ENCODE data around the gene SSH3. TPM values are rescaled to one million over a fixed set of nuclear protein-coding genes. Genes with fewer than 3 reads are reported as not detected.

SSH3 gene
- polyA plus RNA-seq, 2 donors, result 38.6 to 55.6 TPM

DNA sequence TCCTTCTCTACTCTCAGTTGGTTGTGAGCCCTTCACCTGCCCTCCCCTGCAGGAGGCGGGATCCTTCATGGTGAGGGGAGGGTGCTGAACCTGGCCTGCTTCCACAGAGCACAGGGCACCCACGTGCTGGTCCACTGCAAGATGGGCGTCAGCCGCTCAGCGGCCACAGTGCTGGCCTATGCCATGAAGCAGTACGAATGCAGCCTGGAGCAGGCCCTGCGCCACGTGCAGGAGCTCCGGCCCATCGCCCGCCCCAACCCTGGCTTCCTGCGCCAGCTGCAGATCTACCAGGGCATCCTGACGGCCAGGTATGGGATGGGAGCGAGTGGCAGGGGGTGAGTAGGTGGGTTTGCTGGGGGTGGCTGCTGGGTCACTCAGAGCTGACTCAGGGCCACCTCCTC is 6.3 kb downstream of the SSH3 start:
- Histone ChIP-seq H3K36me3 (ENCODE audit: control insufficient read depth in 2 of 2, insufficient read depth in 2 of 2, low read length in 1 of 2) (peaks cover 7 to 39% of the 10 kb centered on the region in 2 donors), H3K4me1 (ENCODE audit: control insufficient read depth in 2 of 2, insufficient read depth in 2 of 2, low read length in 1 of 2) (peaks cover 0 to 39% of the 10 kb centered on the region in 2 donors)

GRCh38 chr11:67310246-67311050 is 7.1 kb downstream of the SSH3 start:
- Histone ChIP-seq H3K36me3 (ENCODE audit: control insufficient read depth in 2 of 2, insufficient read depth in 2 of 2, low read length in 1 of 2) (peaks cover 7 to 39% of the 10 kb centered on the region in 2 donors), H3K9me3 (ENCODE audit: control insufficient read depth in 2 of 2, insufficient read depth in 1 of 2, low read depth in 1 of 2, low read length in 1 of 2) (no peaks in the 10 kb centered on the region), H3K4me1 (ENCODE audit: control insufficient read depth in 2 of 2, insufficient read depth in 2 of 2, low read length in 1 of 2) (peaks cover 0 to 35% of the 10 kb centered on the region in 2 donors), H3K4me3 (ENCODE audit: low read depth in 1 of 2, low read length in 2 of 2) (no peak overlapping the region), H3K27ac (ENCODE audit: low read depth in 2 of 2, low read length in 1 of 2) (peak overlapping the region; percentile 99), H3K27me3 (ENCODE audit: control insufficient read depth in 1 of 2, insufficient read depth in 2 of 2, low read length in 2 of 2) (no peaks in the 10 kb centered on the region)
- WGBS, 2 donors, result 55 to 64% methylated on average over 19 of the region's 19 CpGs

More for the DNA sequence above, 6.3 kb downstream of the SSH3 start:
- Histone ChIP-seq H3K9me3 (ENCODE audit: control insufficient read depth in 2 of 2, insufficient read depth in 1 of 2, low read depth in 1 of 2, low read length in 1 of 2) (no peaks in the 10 kb centered on the region), H3K27me3 (ENCODE audit: control insufficient read depth in 1 of 2, insufficient read depth in 2 of 2, low read length in 2 of 2) (no peaks in the 10 kb centered on the region), H3K27ac (ENCODE audit: low read depth in 2 of 2, low read length in 1 of 2) (peak overlapping the region; percentile 99), H3K4me3 (ENCODE audit: low read depth in 1 of 2, low read length in 2 of 2) (no peak overlapping the region)
- WGBS, 2 donors, result 83% methylated on average over 14 of the region's 14 CpGs

GRCh38 chr11:67311051-67311555 is 7.8 kb downstream of the SSH3 start:
- 59 to 79% methylated on average over 18 of the region's 18 CpGs for WGBS, 2 donors
- Histone ChIP-seq H3K4me1 (ENCODE audit: control insufficient read depth in 2 of 2, insufficient read depth in 2 of 2, low read length in 1 of 2) (peaks cover 0 to 33% of the 10 kb centered on the region in 2 donors), H3K4me3 (ENCODE audit: low read depth in 1 of 2, low read length in 2 of 2) (peak overlapping the region; percentile 13 to 16), H3K9me3 (ENCODE audit: control insufficient read depth in 2 of 2, insufficient read depth in 1 of 2, low read depth in 1 of 2, low read length in 1 of 2) (no peaks in the 10 kb centered on the region), H3K27me3 (ENCODE audit: control insufficient read depth in 1 of 2, insufficient read depth in 2 of 2, low read length in 2 of 2) (no peaks in the 10 kb centered on the region), H3K27ac (ENCODE audit: low read depth in 2 of 2, low read length in 1 of 2) (peak overlapping the region; percentile 99), H3K36me3 (ENCODE audit: control insufficient read depth in 2 of 2, insufficient read depth in 2 of 2, low read length in 1 of 2) (peaks cover 7 to 39% of the 10 kb centered on the region in 2 donors)

- WGBS, 2 donors, result 59 to 68% methylated on average over 15 of the region's 15 CpGs
- H3K36me3 ChIP-seq (ENCODE audit: control insufficient read depth in 2 of 2, insufficient read depth in 2 of 2, low read length in 1 of 2), result peaks cover 7 to 39% of the 10 kb centered on the region in 2 donors
- H3K27me3 ChIP-seq (ENCODE audit: control insufficient read depth in 1 of 2, insufficient read depth in 2 of 2, low read length in 2 of 2), result no peaks in the 10 kb centered on the region
- H3K27ac ChIP-seq (ENCODE audit: low read depth in 2 of 2, low read length in 1 of 2), result peak overlapping the region; percentile 99
- H3K9me3 ChIP-seq (ENCODE audit: control insufficient read depth in 2 of 2, insufficient read depth in 1 of 2, low read depth in 1 of 2, low read length in 1 of 2), result no peaks in the 10 kb centered on the region
- H3K4me1 ChIP-seq (ENCODE audit: control insufficient read depth in 2 of 2, insufficient read depth in 2 of 2, low read length in 1 of 2), result peaks cover 0 to 33% of the 10 kb centered on the region in 2 donors
- peak overlapping the region; percentile 13 to 16 for H3K4me3 ChIP-seq (ENCODE audit: low read depth in 1 of 2, low read length in 2 of 2)
Observed at GRCh38 chr11:67311556-67312082, 8.3 kb downstream of the SSH3 start.

DNA sequence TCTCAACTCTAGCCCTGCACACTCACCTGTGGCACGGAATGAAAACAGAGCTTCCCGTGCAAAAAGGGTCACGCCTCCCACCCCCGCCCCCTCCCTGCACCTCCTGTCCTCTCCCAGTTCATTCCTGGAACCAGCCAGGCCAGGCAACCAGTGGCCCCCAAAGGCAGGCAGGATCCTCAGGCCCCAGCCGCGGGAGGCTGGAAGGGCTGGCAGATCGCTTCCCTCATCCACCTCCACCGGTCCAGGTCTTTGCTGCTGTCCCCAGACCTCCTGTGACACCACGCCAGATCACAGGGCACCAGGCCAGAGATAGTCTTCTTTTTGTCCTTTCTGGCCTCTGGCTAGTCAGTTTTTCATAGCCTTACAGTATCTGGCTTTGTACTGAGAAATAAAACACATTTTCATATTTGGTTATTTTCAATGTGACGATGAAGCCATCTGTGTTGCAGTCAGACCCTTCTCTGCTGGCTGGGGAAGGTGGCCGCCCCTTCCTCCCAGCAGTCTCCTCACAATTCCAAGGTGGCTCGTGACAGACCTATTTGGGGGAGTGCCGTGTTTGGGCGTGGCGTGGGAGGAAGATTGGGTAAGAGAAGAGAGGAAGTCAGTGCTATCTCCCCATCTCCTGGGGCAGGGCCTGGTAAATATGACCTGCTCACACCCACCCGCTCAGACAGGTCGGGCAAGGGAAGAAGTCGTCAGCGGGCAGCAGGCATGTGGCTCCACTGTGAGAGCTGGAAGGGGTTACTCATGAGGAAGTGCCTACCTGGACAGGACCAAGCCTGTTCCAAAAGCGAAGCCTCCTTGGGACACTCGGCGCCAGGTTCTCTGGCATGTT is 9.1 kb downstream of the SSH3 start:
- Histone ChIP-seq H3K36me3 (ENCODE audit: control insufficient read depth in 2 of 2, insufficient read depth in 2 of 2, low read length in 1 of 2) (peaks cover 7 to 33% of the 10 kb centered on the region in 2 donors), H3K27me3 (ENCODE audit: control insufficient read depth in 1 of 2, insufficient read depth in 2 of 2, low read length in 2 of 2) (no peaks in the 10 kb centered on the region), H3K4me3 (ENCODE audit: low read depth in 1 of 2, low read length in 2 of 2) (no peak overlapping the region), H3K4me1 (ENCODE audit: control insufficient read depth in 2 of 2, insufficient read depth in 2 of 2, low read length in 1 of 2) (peaks cover 0 to 33% of the 10 kb centered on the region in 2 donors), H3K27ac (ENCODE audit: low read depth in 2 of 2, low read length in 1 of 2) (peak overlapping the region; percentile 99), H3K9me3 (ENCODE audit: control insufficient read depth in 2 of 2, insufficient read depth in 1 of 2, low read depth in 1 of 2, low read length in 1 of 2) (no peaks in the 10 kb centered on the region)
- WGBS, 2 donors, result 47 to 49% methylated on average over 22 of the region's 22 CpGs

DNA sequence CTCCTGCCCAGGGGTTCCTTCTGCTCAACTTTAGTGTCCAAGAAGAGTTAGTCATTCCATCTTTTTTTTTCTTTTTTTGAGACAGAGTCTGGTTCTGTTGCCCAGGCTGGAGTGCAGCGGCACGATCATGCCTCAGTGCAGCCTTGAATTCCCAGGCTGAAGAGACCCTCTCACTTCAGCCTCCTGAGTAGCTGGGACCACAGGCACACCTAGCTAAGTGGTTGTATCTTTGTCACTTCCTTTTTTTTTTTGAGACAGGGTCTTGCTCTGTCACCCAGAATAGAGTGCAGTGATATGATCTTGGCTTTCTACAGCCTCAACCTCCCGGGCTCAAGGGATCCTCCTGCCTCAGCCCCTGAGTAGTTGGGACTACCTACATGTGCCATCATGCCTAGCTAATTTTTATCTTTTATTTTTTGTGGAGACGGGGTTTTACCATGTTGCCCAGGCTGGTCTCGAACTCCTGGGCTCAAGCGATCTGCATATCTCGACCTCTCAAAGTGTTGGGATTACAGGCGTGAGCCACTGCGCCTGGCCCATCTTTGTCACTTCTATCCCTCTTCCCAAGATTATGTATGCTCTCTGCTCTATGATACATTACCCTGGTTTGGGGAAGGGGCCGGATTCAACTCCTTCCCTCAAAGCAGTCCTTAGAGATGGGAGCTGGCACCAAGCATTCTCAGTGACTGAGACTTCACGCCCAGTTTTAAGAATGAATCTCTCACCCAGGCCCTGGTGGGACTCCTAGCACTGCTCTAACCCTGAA is 10.0 kb downstream of the SSH3 start:
- Histone ChIP-seq H3K9me3 (ENCODE audit: control insufficient read depth in 2 of 2, insufficient read depth in 1 of 2, low read depth in 1 of 2, low read length in 1 of 2) (no peaks in the 10 kb centered on the region), H3K27me3 (ENCODE audit: control insufficient read depth in 1 of 2, insufficient read depth in 2 of 2, low read length in 2 of 2) (no peaks in the 10 kb centered on the region), H3K4me1 (ENCODE audit: control insufficient read depth in 2 of 2, insufficient read depth in 2 of 2, low read length in 1 of 2) (peaks cover 0 to 33% of the 10 kb centered on the region in 2 donors), H3K36me3 (ENCODE audit: control insufficient read depth in 2 of 2, insufficient read depth in 2 of 2, low read length in 1 of 2) (peaks cover 2 to 24% of the 10 kb centered on the region in 2 donors), H3K27ac (ENCODE audit: low read depth in 2 of 2, low read length in 1 of 2) (peak overlapping the region; percentile 97 to 99), H3K4me3 (ENCODE audit: low read depth in 1 of 2, low read length in 2 of 2) (no peak overlapping the region)
- WGBS, 2 donors, result 72 to 80% methylated on average over 11 of the region's 11 CpGs

GRCh38 chr11:67314218-67314617 is 10.9 kb downstream of the SSH3 start:
- WGBS, 2 donors, result 65 to 68% methylated on average over 2 of the region's 2 CpGs
- H3K4me1 ChIP-seq (ENCODE audit: control insufficient read depth in 2 of 2, insufficient read depth in 2 of 2, low read length in 1 of 2), result peaks cover 2 to 33% of the 10 kb centered on the region in 2 donors
- peak overlapping the region; percentile 97 to 99 for H3K27ac ChIP-seq (ENCODE audit: low read depth in 2 of 2, low read length in 1 of 2)
- H3K36me3 ChIP-seq (ENCODE audit: control insufficient read depth in 2 of 2, insufficient read depth in 2 of 2, low read length in 1 of 2), result peaks cover 0 to 17% of the 10 kb centered on the region in 2 donors
- H3K4me3 ChIP-seq (ENCODE audit: low read depth in 1 of 2, low read length in 2 of 2), result no peak overlapping the region
- no peaks in the 10 kb centered on the region for H3K9me3 ChIP-seq (ENCODE audit: control insufficient read depth in 2 of 2, insufficient read depth in 1 of 2, low read depth in 1 of 2, low read length in 1 of 2)
- H3K27me3 ChIP-seq (ENCODE audit: control insufficient read depth in 1 of 2, insufficient read depth in 2 of 2, low read length in 2 of 2), result no peaks in the 10 kb centered on the region

DNA sequence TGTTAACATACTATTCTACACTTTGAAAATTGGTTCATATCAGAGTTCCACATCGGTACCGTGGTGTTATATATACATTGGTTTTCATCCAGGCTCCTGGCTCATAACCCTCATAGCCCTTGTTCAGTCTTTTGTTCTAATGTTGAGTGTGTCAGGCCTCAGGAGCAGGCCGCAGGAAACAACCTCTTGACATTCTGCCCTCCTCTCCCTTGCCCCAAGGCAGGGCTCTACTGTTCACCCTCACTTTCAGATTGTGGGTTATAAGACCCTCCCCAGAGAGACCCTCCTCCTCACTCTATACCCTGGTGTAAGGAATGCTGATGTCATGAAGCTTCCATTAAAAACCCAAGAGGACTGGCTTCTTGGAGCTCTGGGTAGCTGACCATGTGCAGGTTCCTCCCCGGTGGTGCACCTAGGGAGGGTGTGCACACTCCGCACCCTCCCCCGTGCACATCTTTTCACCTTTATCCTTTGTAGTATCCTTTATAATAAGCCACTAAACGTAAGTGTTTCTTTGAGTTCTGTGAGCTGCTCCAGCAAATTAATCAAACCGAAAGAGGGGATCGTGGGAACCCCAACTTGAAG is 12.1 kb downstream of the SSH3 start:
- WGBS, 2 donors, result 70 to 75% methylated on average over 9 of the region's 9 CpGs
- no peaks in the 10 kb centered on the region for H3K27me3 ChIP-seq (ENCODE audit: control insufficient read depth in 1 of 2, insufficient read depth in 2 of 2, low read length in 2 of 2)
- H3K4me1 ChIP-seq (ENCODE audit: control insufficient read depth in 2 of 2, insufficient read depth in 2 of 2, low read length in 1 of 2), result peaks cover 2 to 28% of the 10 kb centered on the region in 2 donors
- H3K4me3 ChIP-seq (ENCODE audit: low read depth in 1 of 2, low read length in 2 of 2), result no peak overlapping the region
- peak overlapping the region; percentile 40 to 71 for H3K27ac ChIP-seq (ENCODE audit: low read depth in 2 of 2, low read length in 1 of 2)
- H3K36me3 ChIP-seq (ENCODE audit: control insufficient read depth in 2 of 2, insufficient read depth in 2 of 2, low read length in 1 of 2), result peaks cover 0 to 10% of the 10 kb centered on the region in 2 donors
- no peaks in the 10 kb centered on the region for H3K9me3 ChIP-seq (ENCODE audit: control insufficient read depth in 2 of 2, insufficient read depth in 1 of 2, low read depth in 1 of 2, low read length in 1 of 2)
